GM23338 (cell line): Measurements from ENCODE around the gene ISOC2.

Experiments used
- CREB1 ChIP-seq: fragments of 250-450 bp; sonication (Bioruptor Pico); IDR thresholded peaks from 2 replicates; pipeline ENCODE4 v1.5.0; 2020; ENCODE audit warnings: low read depth, mild to moderate bottlenecking, moderate library complexity
- EZH2 ChIP-seq: fragments of 200-600 bp; sonication (generic); IDR thresholded peaks from one replicate; pipeline ENCODE4 v1.8.0; 2017; ENCODE audit warnings: antibody characterized with exemption, mild to moderate bottlenecking, low read depth; ENCODE audit not compliant: unreplicated experiment
- EZH2phosphoT487 ChIP-seq: fragments of 200-600 bp; sonication (generic); IDR thresholded peaks from one replicate; pipeline ENCODE4 v1.8.1; 2018; ENCODE audit warnings: antibody characterized with exemption; ENCODE audit not compliant: unreplicated experiment
- NANOG ChIP-seq: IDR thresholded peaks from 2 replicates; pipeline ENCODE4 v1.6.1; 2016; ENCODE audit warnings: antibody characterized with exemption, borderline replicate concordance
- POLR2AphosphoS5 ChIP-seq: IDR thresholded peaks from 2 replicates; pipeline ENCODE4 v1.6.1; 2016; ENCODE audit warnings: antibody characterized with exemption, low read depth
- STAT1 ChIP-seq: IDR thresholded peaks from one replicate; pipeline ENCODE4 v1.6.1; 2016; ENCODE audit warnings: antibody characterized with exemption; ENCODE audit not compliant: unreplicated experiment
- TF ChIP-seq, protein P1 (sequence below), 2 experiments: fragments of 200-600 bp in 1 of 2; sonication (generic) in 1 of 2; conservative IDR thresholded peaks; 2 replicates each; pipeline versions ENCODE4 v1.5.1 to v1.6.1; 2016 to 2017; ENCODE audit warnings: antibody characterized with exemption in 2 of 2, low read depth in 2 of 2, mild to moderate bottlenecking in 2 of 2, moderate library complexity in 1 of 2
- TF ChIP-seq, protein P2 (sequence below): IDR thresholded peaks from one replicate; pipeline ENCODE4 v1.6.1; 2018; ENCODE audit warnings: antibody characterized with exemption; ENCODE audit not compliant: unreplicated experiment

DNA sequence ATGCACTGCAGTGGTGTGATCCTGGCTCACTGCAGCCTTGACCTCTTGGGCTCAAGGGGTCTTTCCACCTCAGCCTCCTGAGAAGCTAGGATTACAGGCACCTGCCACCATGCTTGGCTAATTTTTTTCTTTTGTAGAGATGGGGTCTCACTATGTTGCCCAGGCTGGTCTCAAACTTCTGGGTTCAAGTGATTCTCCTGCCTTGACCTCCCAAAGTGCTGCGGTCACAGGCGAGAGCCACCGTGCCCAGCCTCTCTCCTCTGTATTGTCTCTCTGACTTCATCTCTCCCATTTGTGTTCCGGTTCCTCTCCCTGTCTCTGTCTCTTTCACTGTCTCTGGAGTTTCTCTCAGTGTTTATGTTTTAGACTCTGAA is 4.8 kb upstream of the ISOC2 start:
- TF ChIP-seq, protein P1, sequence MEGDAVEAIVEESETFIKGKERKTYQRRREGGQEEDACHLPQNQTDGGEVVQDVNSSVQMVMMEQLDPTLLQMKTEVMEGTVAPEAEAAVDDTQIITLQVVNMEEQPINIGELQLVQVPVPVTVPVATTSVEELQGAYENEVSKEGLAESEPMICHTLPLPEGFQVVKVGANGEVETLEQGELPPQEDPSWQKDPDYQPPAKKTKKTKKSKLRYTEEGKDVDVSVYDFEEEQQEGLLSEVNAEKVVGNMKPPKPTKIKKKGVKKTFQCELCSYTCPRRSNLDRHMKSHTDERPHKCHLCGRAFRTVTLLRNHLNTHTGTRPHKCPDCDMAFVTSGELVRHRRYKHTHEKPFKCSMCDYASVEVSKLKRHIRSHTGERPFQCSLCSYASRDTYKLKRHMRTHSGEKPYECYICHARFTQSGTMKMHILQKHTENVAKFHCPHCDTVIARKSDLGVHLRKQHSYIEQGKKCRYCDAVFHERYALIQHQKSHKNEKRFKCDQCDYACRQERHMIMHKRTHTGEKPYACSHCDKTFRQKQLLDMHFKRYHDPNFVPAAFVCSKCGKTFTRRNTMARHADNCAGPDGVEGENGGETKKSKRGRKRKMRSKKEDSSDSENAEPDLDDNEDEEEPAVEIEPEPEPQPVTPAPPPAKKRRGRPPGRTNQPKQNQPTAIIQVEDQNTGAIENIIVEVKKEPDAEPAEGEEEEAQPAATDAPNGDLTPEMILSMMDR (conservative IDR thresholded peaks at IDR 0.05; ENCODE audit: low read depth in 2 of 2): no peak
- TF ChIP-seq POLR2AphosphoS5 (no peak), STAT1 (no peak), NANOG (no peak), EZH2 (no peak), EZH2phosphoT487 (no peak), CREB1 (CRISPR knock-in tag) (no peak)
- TF ChIP-seq, protein P2, sequence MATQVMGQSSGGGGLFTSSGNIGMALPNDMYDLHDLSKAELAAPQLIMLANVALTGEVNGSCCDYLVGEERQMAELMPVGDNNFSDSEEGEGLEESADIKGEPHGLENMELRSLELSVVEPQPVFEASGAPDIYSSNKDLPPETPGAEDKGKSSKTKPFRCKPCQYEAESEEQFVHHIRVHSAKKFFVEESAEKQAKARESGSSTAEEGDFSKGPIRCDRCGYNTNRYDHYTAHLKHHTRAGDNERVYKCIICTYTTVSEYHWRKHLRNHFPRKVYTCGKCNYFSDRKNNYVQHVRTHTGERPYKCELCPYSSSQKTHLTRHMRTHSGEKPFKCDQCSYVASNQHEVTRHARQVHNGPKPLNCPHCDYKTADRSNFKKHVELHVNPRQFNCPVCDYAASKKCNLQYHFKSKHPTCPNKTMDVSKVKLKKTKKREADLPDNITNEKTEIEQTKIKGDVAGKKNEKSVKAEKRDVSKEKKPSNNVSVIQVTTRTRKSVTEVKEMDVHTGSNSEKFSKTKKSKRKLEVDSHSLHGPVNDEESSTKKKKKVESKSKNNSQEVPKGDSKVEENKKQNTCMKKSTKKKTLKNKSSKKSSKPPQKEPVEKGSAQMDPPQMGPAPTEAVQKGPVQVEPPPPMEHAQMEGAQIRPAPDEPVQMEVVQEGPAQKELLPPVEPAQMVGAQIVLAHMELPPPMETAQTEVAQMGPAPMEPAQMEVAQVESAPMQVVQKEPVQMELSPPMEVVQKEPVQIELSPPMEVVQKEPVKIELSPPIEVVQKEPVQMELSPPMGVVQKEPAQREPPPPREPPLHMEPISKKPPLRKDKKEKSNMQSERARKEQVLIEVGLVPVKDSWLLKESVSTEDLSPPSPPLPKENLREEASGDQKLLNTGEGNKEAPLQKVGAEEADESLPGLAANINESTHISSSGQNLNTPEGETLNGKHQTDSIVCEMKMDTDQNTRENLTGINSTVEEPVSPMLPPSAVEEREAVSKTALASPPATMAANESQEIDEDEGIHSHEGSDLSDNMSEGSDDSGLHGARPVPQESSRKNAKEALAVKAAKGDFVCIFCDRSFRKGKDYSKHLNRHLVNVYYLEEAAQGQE: no peak
